Aorta (tissue), 5 donors: ENCODE data around the gene CALN1. TPM values are rescaled to one million over a fixed set of nuclear protein-coding genes. Genes with fewer than 3 reads are reported as not detected.
"Not testable (repeated sequence)": the region's sequence is repeated elsewhere in the genome, so short reads cannot be mapped to it uniquely, and the experiment has no call there.

ENCODE experiments used
- ATAC-seq: fragments of 200-7000 bp; cut with Tn5 transposase; one replicate; pipeline ENCODE4 v1.9.1; 2022; ENCODE audit warnings: moderate library complexity; ENCODE audit not compliant: low FRiP score
- DNase-seq, 2 donors: peaks; one replicate each; pipeline ENCODE4 v3.0.0-alpha.2; 2020
- H3K27ac ChIP-seq, 2 donors: one replicate each; pipeline ENCODE4 v1.5.1; 2013; ENCODE audit warnings: low read length in 2 of 2, mild to moderate bottlenecking in 2 of 2, moderate library complexity in 2 of 2, control low read depth in 1 of 2, inconsistent platforms in 1 of 2, low read depth in 1 of 2
- H3K27me3 ChIP-seq, 2 donors: one replicate each; pipeline ENCODE4 v1.6.1; 2013; ENCODE audit warnings: control low read depth in 1 of 2, low read length in 1 of 2, mild to moderate bottlenecking in 1 of 2, moderate library complexity in 1 of 2; ENCODE audit not compliant: insufficient read depth in 2 of 2, control insufficient read depth in 1 of 2
- H3K36me3 ChIP-seq, 2 donors: one replicate each; pipeline ENCODE4 v1.6.1; 2013; ENCODE audit warnings: control low read depth in 1 of 2, low read length in 1 of 2, mild to moderate bottlenecking in 1 of 2; ENCODE audit not compliant: insufficient read depth in 2 of 2, control insufficient read depth in 1 of 2
- H3K4me1 ChIP-seq, 2 donors: one replicate each; pipeline ENCODE4 v1.6.1; 2013; ENCODE audit warnings: low read length in 2 of 2, control low read depth in 1 of 2, mild to moderate bottlenecking in 1 of 2, moderate library complexity in 1 of 2; ENCODE audit not compliant: insufficient read depth in 2 of 2, control insufficient read depth in 1 of 2
- H3K4me3 ChIP-seq, 2 donors: one replicate each; pipeline ENCODE4 v1.5.1; 2013; ENCODE audit warnings: low read length in 2 of 2, control low read depth in 1 of 2, mild to moderate bottlenecking in 1 of 2
- H3K9me3 ChIP-seq: one replicate; pipeline ENCODE4 v1.6.1; 2013; ENCODE audit warnings: mild to moderate bottlenecking, low read length; ENCODE audit not compliant: control insufficient read depth
- WGBS, 2 donors: extraction: QIAGEN DNeasy Blood & Tissue Kit; methylation state at CpG; one replicate each; pipeline ENCODE4 v1.1.7; 2013; 5-methylcytosine and 5-hydroxymethylcytosine counted together
- intact Hi-C, 2 donors: fragments of 100-400 bp; cut with DNase I; formaldehyde crosslinking; loops; one replicate each; pipeline versions ENCODE4 v1.14.2 to v1.15.0; 2022
- polyA plus RNA-seq, 2 donors: library from polyadenylated mRNA; stranded (reverse); fragments of 200-250 nt; gene quantifications; one replicate each; pipeline ENCODE4 v1.2.3, GENCODE V29; 2013
- total RNA-seq, 2 donors: library from RNA; stranded (reverse); fragmentation: NEBNext Ultra II Directional; extraction: Animal tissue kit (Norgen Biotek cat#: 25700); gene quantifications; one replicate each; pipeline ENCODE4 v1.2.1, GENCODE V29; 2021
- donor health status: healthy with polysubstance abuse.
- donor health status: Bipolar disorder and iron deficiency.
- donor health status: DM: no; HTN: no; CAD: no.
- donor health status: DM: no; HTN: no; CAD: no.
- donor health status: DM: yes; HTN: yes; CAD: no.

Gene CALN1
- total and polyA plus RNA-seq, 4 donors: 0.33 TPM; not detected in 3

- Histone ChIP-seq H3K4me3 (no peak overlapping the region), H3K27ac (no peak overlapping the region), H3K4me1 (no peaks in the 10 kb centered on the region), H3K36me3 (no peaks in the 10 kb centered on the region), H3K27me3 (no peaks in the 10 kb centered on the region), H3K9me3 (peaks cover 3% of the 10 kb centered on the region)
- intact Hi-C loops: no loop called here
- ATAC-seq: no peak
- DNase-seq: no peak
- 22 to 35% methylated on average over 4 of the region's 4 CpGs for WGBS, 2 donors
These were observed 474.2 kb downstream of the CALN1 start for GRCh38 chr7:71937840-71938371.

- no peak for DNase-seq
- H3K9me3 ChIP-seq: peaks cover 3% of the 10 kb centered on the region
- H3K27ac ChIP-seq: no peak overlapping the region
- H3K27me3 ChIP-seq: no peaks in the 10 kb centered on the region
- no peak overlapping the region for H3K4me3 ChIP-seq
- no peaks in the 10 kb centered on the region for H3K36me3 ChIP-seq
- intact Hi-C loops: no loop called here
- no peak for ATAC-seq
- H3K4me1 ChIP-seq: no peaks in the 10 kb centered on the region
- 96% methylated on average over 5 of the region's 5 CpGs for WGBS, 2 donors
These were observed 476.5 kb downstream of the CALN1 start for GRCh38 chr7:71935674-71936073.

GRCh38 chr7:71933426-71933825, 478.7 kb downstream of the CALN1 start:
- no peaks in the 10 kb centered on the region for H3K27me3 ChIP-seq
- H3K27ac ChIP-seq: no peak overlapping the region
- H3K4me3 ChIP-seq: no peak overlapping the region
- WGBS, 2 donors: 80 to 89% methylated on average over 7 of the region's 7 CpGs
- H3K4me1 ChIP-seq: no peaks in the 10 kb centered on the region
- DNase-seq: no peak
- no peaks in the 10 kb centered on the region for H3K36me3 ChIP-seq
- intact Hi-C loops: no loop called here
- ATAC-seq: no peak
- peaks cover 3% of the 10 kb centered on the region for H3K9me3 ChIP-seq

GRCh38 chr7:71925663-71926062, 486.5 kb downstream of the CALN1 start:
- Histone ChIP-seq H3K4me3 (no peak overlapping the region), H3K4me1 (no peaks in the 10 kb centered on the region), H3K36me3 (no peaks in the 10 kb centered on the region), H3K9me3 (peaks cover 4% of the 10 kb centered on the region), H3K27ac (no peak overlapping the region), H3K27me3 (no peaks in the 10 kb centered on the region)
- intact Hi-C loops: no loop called here
- DNase-seq (no peak), ATAC-seq (no peak)
- whole genome bisulfite sequencing, 2 donors: 61 to 67% methylated on average over 7 of the region's 7 CpGs

- H3K27ac ChIP-seq, H3K36me3 ChIP-seq, H3K9me3 ChIP-seq, DNase-seq, ATAC-seq, H3K4me3 ChIP-seq, H3K4me1 ChIP-seq, intact Hi-C loops, H3K27me3 ChIP-seq: not testable (repeated sequence)
- WGBS, 2 donors: 87 to 91% methylated on average over 4 of the region's 4 CpGs
These were observed 497.9 kb downstream of the CALN1 start for GRCh38 chr7:71914204-71914603.

GRCh38 chr7:71912476-71912875, 499.7 kb downstream of the CALN1 start:
- intact Hi-C loops: no loop called here
- Histone ChIP-seq H3K9me3 (no peaks in the 10 kb centered on the region), H3K27ac (no peak overlapping the region), H3K4me3 (no peak overlapping the region), H3K36me3 (no peaks in the 10 kb centered on the region), H3K27me3 (no peaks in the 10 kb centered on the region), H3K4me1 (no peaks in the 10 kb centered on the region)
- ATAC-seq: no peak
- 13 to 32% methylated on average over 4 of the region's 4 CpGs for WGBS, 2 donors
- DNase-seq: no peak

GRCh38 chr7:71911051-71911450, 501.1 kb downstream of the CALN1 start:
- ATAC-seq (no peak), DNase-seq (no peak)
- WGBS, 2 donors: 65 to 72% methylated on average over 5 of the region's 5 CpGs
- Histone ChIP-seq H3K4me1 (no peaks in the 10 kb centered on the region), H3K27me3 (no peaks in the 10 kb centered on the region), H3K36me3 (no peaks in the 10 kb centered on the region), H3K27ac (no peak overlapping the region), H3K9me3 (no peaks in the 10 kb centered on the region), H3K4me3 (no peak overlapping the region)
- intact Hi-C loops: no loop called here

GRCh38 chr7:71905821-71906220, 506.3 kb downstream of the CALN1 start:
- DNase-seq (no peak), ATAC-seq (no peak)
- Histone ChIP-seq H3K36me3 (no peaks in the 10 kb centered on the region), H3K4me1 (no peaks in the 10 kb centered on the region), H3K27me3 (no peaks in the 10 kb centered on the region), H3K4me3 (no peak overlapping the region), H3K27ac (no peak overlapping the region), H3K9me3 (no peaks in the 10 kb centered on the region)
- WGBS, 2 donors: 83 to 85% methylated on average over 1 of the region's 1 CpG
- intact Hi-C loops: no loop called here

- Histone ChIP-seq H3K27ac (no peak overlapping the region), H3K27me3 (no peaks in the 10 kb centered on the region), H3K9me3 (peaks cover 1% of the 10 kb centered on the region), H3K4me1 (no peaks in the 10 kb centered on the region), H3K4me3 (no peak overlapping the region), H3K36me3 (no peaks in the 10 kb centered on the region)
- intact Hi-C loops: no loop called here
- ATAC-seq (no peak), DNase-seq (no peak)
- 88% methylated on average over 4 of the region's 4 CpGs for WGBS, 2 donors
These were observed 507.7 kb downstream of the CALN1 start for GRCh38 chr7:71904484-71904883.
